HUES48 (cell line): Measurements from ENCODE around the gene QTRT2.

Experiments
- H3K27ac ChIP-seq: one replicate; pipeline ENCODE4 v1.7.0; 2013; ENCODE audit warnings: low read depth, low read length, inconsistent platforms
- H3K27me3 ChIP-seq: 2 replicates; pipeline ENCODE4 v1.6.1; 2013; ENCODE audit warnings: mild to moderate bottlenecking, low read length; ENCODE audit not compliant: control insufficient read depth, insufficient read depth
- H3K36me3 ChIP-seq: 2 replicates; pipeline ENCODE4 v1.6.1; 2013; ENCODE audit warnings: low read length; ENCODE audit not compliant: control insufficient read depth, insufficient read depth
- H3K4me1 ChIP-seq: 2 replicates; pipeline ENCODE4 v1.6.1; 2013; ENCODE audit warnings: mild to moderate bottlenecking, low read length; ENCODE audit not compliant: control insufficient read depth, insufficient read depth
- H3K4me3 ChIP-seq: 2 replicates; pipeline ENCODE4 v1.5.1; 2013; ENCODE audit warnings: mild to moderate bottlenecking, low read depth, low read length
- H3K9ac ChIP-seq: 2 replicates; pipeline ENCODE4 v1.6.1; 2013; ENCODE audit warnings: mild to moderate bottlenecking, low read depth, low read length, moderate library complexity
- H3K9me3 ChIP-seq: 2 replicates; pipeline ENCODE4 v1.6.1; 2013; ENCODE audit warnings: low read length; ENCODE audit not compliant: control insufficient read depth, insufficient read depth

QTRT2 gene

GRCh38 chr3:114056130-114057010 is at the start of gene QTRT2, which contains the start of gene CCDC191:
QTRT2 (plus strand) TSS chr3:114056737; CDS start chr3:114065258, 8,521 bp downstream.
CCDC191 (minus strand) TSS chr3:114056526; CDS start chr3:114056466, 60 bp downstream.
- Histone ChIP-seq H3K27me3 (no peaks in the 10 kb centered on the region), H3K9ac (peak within 1 kb of the TSS; percentile 86), H3K4me1 (peaks cover 7% of the 10 kb centered on the region; the same call in 1 of the 2 replicates), H3K9me3 (no peaks in the 10 kb centered on the region), H3K27ac (peak within 1 kb of the TSS; percentile 83), H3K36me3 (peaks cover 21% of the 10 kb centered on the region), H3K4me3 (peak within 1 kb of the TSS; percentile 91)

DNA sequence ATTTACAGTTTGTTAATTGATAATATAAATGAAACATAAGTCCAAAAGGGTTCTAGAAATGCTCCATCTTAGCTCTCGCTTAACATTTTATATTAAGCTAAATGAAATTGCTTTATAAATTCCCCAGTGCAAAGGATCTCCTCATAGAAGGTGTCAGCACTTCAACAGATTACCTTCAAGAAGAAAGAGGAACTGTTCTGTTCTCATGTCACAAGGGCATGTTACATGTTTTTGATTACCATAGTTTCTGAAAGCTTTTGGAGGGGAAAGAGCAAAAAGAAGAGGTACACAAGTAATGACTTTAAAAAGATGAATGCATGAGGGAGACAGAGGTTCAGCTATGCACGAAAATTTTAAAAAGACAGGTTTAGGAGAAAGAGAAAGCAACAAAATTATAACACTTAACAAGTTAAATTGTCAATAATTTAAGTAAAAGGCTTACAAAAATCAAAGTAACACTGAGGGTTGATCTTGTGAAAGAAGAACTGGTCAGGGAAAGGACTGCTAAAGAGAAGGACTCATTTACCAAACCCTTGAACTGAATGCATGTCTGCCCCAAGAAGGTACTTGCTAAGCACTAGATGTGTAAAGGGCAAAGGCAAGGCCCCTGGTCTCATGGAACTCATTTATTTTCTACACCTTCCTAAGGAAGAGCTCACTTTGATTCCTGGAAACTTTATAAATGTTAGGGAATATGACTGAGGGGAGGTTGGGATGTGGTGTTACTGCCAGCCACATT is 45.3 kb upstream of the QTRT2 start:
- H3K27me3 ChIP-seq: no peaks in the 10 kb centered on the region
- no peaks in the 10 kb centered on the region for H3K4me1 ChIP-seq
- no peak overlapping the region for H3K4me3 ChIP-seq
- no peaks in the 10 kb centered on the region for H3K9me3 ChIP-seq
- H3K9ac ChIP-seq: no peak overlapping the region
- H3K36me3 ChIP-seq: no peaks in the 10 kb centered on the region
- H3K27ac ChIP-seq: no peak overlapping the region

DNA sequence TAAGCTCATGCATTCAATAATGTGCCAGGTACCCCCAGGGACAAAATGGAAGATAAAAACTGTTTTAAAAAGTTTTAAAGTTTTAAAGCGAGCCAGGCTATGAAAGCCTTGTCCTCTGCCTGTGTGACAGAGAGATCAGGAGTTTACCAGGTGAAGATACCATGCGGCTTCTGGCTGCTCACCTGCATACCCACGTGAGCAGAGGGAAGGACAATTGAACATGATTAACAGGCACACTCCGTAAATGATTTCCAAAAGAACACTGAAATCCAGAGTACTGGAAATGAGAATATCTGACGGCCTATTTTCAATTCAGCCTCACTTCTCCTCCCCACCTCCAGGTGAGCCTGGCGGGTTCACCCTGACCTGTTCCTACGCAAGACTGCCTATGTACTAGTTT is 42.3 kb upstream of the QTRT2 start:
- H3K9ac ChIP-seq: no peak overlapping the region
- no peaks in the 10 kb centered on the region for H3K36me3 ChIP-seq
- H3K4me1 ChIP-seq: peaks cover 5% of the 10 kb centered on the region
- no peak overlapping the region for H3K4me3 ChIP-seq
- no peaks in the 10 kb centered on the region for H3K9me3 ChIP-seq
- no peak overlapping the region for H3K27ac ChIP-seq
- no peaks in the 10 kb centered on the region for H3K27me3 ChIP-seq

- Histone ChIP-seq H3K4me3 (no peak overlapping the region), H3K36me3 (no peaks in the 10 kb centered on the region), H3K27ac (no peak overlapping the region), H3K9me3 (no peaks in the 10 kb centered on the region), H3K4me1 (peaks cover 5% of the 10 kb centered on the region), H3K9ac (no peak overlapping the region), H3K27me3 (no peaks in the 10 kb centered on the region)
Observed at GRCh38 chr3:114019486-114019885, 37.1 kb upstream of the QTRT2 start.

GRCh38 chr3:114020907-114021306 is 35.6 kb upstream of the QTRT2 start:
- H3K9ac ChIP-seq: no peak overlapping the region
- H3K4me3 ChIP-seq: no peak overlapping the region
- no peaks in the 10 kb centered on the region for H3K27me3 ChIP-seq
- H3K27ac ChIP-seq: no peak overlapping the region
- peaks cover 5% of the 10 kb centered on the region for H3K4me1 ChIP-seq
- H3K36me3 ChIP-seq: no peaks in the 10 kb centered on the region
- no peaks in the 10 kb centered on the region for H3K9me3 ChIP-seq

- Histone ChIP-seq H3K9ac (no peak overlapping the region), H3K4me1 (peaks cover 5% of the 10 kb centered on the region), H3K27ac (no peak overlapping the region), H3K9me3 (no peaks in the 10 kb centered on the region), H3K36me3 (no peaks in the 10 kb centered on the region), H3K27me3 (no peaks in the 10 kb centered on the region), H3K4me3 (no peak overlapping the region)
Observed at GRCh38 chr3:114022145-114022802, 34.3 kb upstream of the QTRT2 start.

DNA sequence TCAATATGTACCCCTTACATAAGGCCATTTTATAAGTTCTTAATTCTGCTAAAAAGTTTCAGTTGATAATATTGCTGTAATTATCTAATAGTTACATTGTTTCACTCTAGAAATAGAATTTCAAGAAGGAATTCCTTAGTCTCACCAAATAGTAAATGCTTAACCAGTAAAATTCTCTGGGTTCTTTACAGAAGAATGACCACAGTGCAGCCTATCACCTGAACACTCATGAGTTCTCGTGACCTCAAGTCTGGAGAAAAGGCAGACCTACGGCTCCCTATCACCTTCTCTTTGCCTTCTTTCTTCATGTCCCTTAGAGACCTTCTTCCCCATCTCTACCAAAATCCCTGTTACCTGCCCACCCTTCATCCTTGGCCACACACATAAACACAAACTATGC is 31.1 kb upstream of the QTRT2 start:
- H3K36me3 ChIP-seq: no peaks in the 10 kb centered on the region
- peaks cover 2% of the 10 kb centered on the region; the same call in 1 of the 2 replicates for H3K4me1 ChIP-seq
- no peak overlapping the region for H3K9ac ChIP-seq
- no peak overlapping the region for H3K4me3 ChIP-seq
- H3K9me3 ChIP-seq: no peaks in the 10 kb centered on the region
- no peak overlapping the region for H3K27ac ChIP-seq
- H3K27me3 ChIP-seq: no peaks in the 10 kb centered on the region

- Histone ChIP-seq H3K36me3 (no peaks in the 10 kb centered on the region), H3K27me3 (no peaks in the 10 kb centered on the region), H3K9ac (no peak overlapping the region), H3K4me1 (peaks cover 8% of the 10 kb centered on the region), H3K4me3 (no peak overlapping the region), H3K27ac (no peak overlapping the region), H3K9me3 (no peaks in the 10 kb centered on the region)
Observed at GRCh38 chr3:114026331-114026730, 30.2 kb upstream of the QTRT2 start.

GRCh38 chr3:114033721-114034120 is 22.8 kb upstream of the QTRT2 start:
- Histone ChIP-seq H3K4me1 (peaks cover 10% of the 10 kb centered on the region), H3K9ac (no peak overlapping the region), H3K27ac (no peak overlapping the region), H3K27me3 (no peaks in the 10 kb centered on the region), H3K4me3 (no peak overlapping the region), H3K9me3 (no peaks in the 10 kb centered on the region), H3K36me3 (no peaks in the 10 kb centered on the region)

DNA sequence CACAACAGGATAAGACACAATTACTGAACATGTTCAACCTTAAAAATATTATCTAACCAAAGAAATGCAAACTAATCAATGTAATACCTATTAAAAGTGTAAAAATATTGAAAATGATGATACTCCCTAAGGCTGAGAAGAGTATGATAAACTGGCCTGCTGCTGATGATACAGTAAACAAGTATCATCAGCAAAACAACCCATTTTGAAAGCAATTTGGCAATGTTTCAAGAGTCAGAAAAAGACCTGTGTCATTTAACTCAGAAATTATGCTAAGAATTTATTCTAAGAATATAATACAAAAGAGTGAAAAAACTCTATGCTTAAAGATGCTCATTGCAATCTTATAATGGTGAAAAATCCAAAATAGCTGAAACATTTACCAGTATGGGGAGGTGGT is 22.3 kb upstream of the QTRT2 start:
- Histone ChIP-seq H3K9ac (no peak overlapping the region), H3K27me3 (no peaks in the 10 kb centered on the region), H3K36me3 (no peaks in the 10 kb centered on the region), H3K9me3 (no peaks in the 10 kb centered on the region), H3K4me3 (no peak overlapping the region), H3K27ac (no peak overlapping the region), H3K4me1 (peaks cover 10% of the 10 kb centered on the region)
